ENCODE results near the gene CALCOCO1. TPM values are rescaled to one million over a fixed set of nuclear protein-coding genes. Genes with fewer than 3 reads are reported as not detected.
A peak's percentile ranks its signal among the peaks of the same experiment; 100 is the strongest.

The CALCOCO1 gene
- total RNA-seq, 1 experiment from 2014 or later = 16.8 TPM

DNA sequence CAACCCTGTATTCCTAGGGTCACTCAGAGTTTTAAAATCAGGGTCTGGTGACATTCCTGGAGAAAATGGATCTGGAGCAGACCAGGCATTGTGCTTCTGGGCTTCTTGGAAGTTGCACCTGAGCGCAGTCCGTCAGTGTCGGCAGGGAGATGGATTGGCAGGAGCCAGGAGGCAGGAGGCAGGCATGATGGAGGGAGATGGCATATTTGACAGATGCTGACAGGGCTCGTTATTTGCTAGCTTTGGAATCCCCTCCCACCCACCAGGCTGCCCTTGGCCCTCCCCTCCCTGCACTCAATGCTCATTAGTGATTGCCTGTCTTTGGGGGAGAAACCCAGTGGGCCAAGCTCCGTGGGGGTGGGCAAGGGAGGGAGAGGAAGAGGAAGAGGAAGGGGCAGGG lies 19.8 kb upstream of the CALCOCO1 start:
- no peaks in the 10 kb centered on the region for H3K36me3 ChIP-seq (ENCODE audit: insufficient read depth, low read length, poor library complexity, severe bottlenecking)
- peaks cover 16% of the 10 kb centered on the region for H3K4me1 ChIP-seq (ENCODE audit: insufficient read depth, low read length, poor library complexity, severe bottlenecking)
- H3K27ac ChIP-seq (ENCODE audit: low read depth, low read length, poor library complexity, severe bottlenecking) = no peak overlapping the region
- intact Hi-C loops (cut with micrococcal nuclease; ENCODE audit: unreplicated experiment) = loop anchor here (2.0 kb wide), 1 partner anchor 204 kb away; no protein-coding TSS in a partner anchor
- TF ChIP-seq, protein P1, sequence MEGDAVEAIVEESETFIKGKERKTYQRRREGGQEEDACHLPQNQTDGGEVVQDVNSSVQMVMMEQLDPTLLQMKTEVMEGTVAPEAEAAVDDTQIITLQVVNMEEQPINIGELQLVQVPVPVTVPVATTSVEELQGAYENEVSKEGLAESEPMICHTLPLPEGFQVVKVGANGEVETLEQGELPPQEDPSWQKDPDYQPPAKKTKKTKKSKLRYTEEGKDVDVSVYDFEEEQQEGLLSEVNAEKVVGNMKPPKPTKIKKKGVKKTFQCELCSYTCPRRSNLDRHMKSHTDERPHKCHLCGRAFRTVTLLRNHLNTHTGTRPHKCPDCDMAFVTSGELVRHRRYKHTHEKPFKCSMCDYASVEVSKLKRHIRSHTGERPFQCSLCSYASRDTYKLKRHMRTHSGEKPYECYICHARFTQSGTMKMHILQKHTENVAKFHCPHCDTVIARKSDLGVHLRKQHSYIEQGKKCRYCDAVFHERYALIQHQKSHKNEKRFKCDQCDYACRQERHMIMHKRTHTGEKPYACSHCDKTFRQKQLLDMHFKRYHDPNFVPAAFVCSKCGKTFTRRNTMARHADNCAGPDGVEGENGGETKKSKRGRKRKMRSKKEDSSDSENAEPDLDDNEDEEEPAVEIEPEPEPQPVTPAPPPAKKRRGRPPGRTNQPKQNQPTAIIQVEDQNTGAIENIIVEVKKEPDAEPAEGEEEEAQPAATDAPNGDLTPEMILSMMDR (conservative IDR thresholded peaks at IDR 0.05; ENCODE audit: low read depth, low read length) = no peak
- no peak for TF ChIP-seq EZH2 (IDR thresholded peaks at IDR 0.05; ENCODE audit: borderline replicate concordance, low read depth, low read length, poor library complexity, severe bottlenecking)
- ChIA-PET CTCF (interaction anchor here (1.5 to 5.2 kb wide), 5 partner anchors 10 to 54 kb away, joined by 3 to 25 read pairs (median 9); no protein-coding TSS in a partner anchor), POLR2A (ENCODE audit: low non-redundant PET) (no interaction called here)
- no peak for DNase-seq (ENCODE audit: low spot score)
- no peak overlapping the region for H3K4me3 ChIP-seq (ENCODE audit: low read depth, low read length, poor library complexity, severe bottlenecking)
- no peaks in the 10 kb centered on the region for H3K27me3 ChIP-seq (replicated peaks; ENCODE audit: insufficient read depth, low read depth, low read length, poor library complexity)
- H3K9me3 ChIP-seq (ENCODE audit: low read depth, low read length, poor library complexity, severe bottlenecking) = no peaks in the 10 kb centered on the region
- no TSS peak for BruUV-seq (replicated peaks)

DNA sequence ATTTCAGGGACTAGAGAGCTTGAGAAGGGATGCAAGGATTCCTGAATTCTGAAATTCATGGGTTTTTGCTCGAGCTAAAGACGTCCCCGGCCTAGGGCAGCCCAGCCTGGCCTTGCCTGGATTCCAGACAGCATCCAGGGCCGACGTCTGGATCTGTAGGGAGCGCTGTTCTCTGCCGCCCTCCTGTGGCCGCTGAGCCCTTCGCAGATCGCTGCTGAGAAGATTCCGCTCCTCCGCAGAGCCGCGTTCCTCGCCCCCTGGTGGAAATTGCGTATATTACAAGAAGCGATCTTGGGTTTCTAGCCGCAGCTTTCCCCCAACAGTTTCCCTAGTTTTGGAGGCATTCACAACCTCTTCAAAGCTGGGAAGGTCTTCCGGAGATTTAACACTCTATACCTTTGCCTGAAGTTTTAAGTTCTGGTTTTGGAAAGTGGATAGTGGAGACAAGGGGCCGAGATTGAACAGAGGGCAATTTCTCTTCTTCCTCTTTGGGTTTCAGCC lies 19.4 kb upstream of the CALCOCO1 start:
- H3K36me3 ChIP-seq (ENCODE audit: insufficient read depth, low read length, poor library complexity, severe bottlenecking) = no peaks in the 10 kb centered on the region
- BruUV-seq (replicated peaks) = no TSS peak
- DNase-seq (ENCODE audit: low spot score) = peak; percentile 94
- H3K4me1 ChIP-seq (ENCODE audit: insufficient read depth, low read length, poor library complexity, severe bottlenecking) = peaks cover 11% of the 10 kb centered on the region
- H3K27me3 ChIP-seq (replicated peaks; ENCODE audit: insufficient read depth, low read depth, low read length, poor library complexity) = no peaks in the 10 kb centered on the region
- intact Hi-C loops (cut with micrococcal nuclease; ENCODE audit: unreplicated experiment) = loop anchor here (1.0 to 2.0 kb wide), 2 partner anchors 45 to 204 kb away; no protein-coding TSS in a partner anchor
- TF ChIP-seq, protein P1 (conservative IDR thresholded peaks at IDR 0.05; ENCODE audit: low read depth, low read length) = peak; percentile 100
- TF ChIP-seq EZH2 (IDR thresholded peaks at IDR 0.05; ENCODE audit: borderline replicate concordance, low read depth, low read length, poor library complexity, severe bottlenecking) = no peak
- H3K9me3 ChIP-seq (ENCODE audit: low read depth, low read length, poor library complexity, severe bottlenecking) = no peaks in the 10 kb centered on the region
- POLR2A ChIA-PET (ENCODE audit: low non-redundant PET) = no interaction called here
- no peak overlapping the region for H3K27ac ChIP-seq (ENCODE audit: low read depth, low read length, poor library complexity, severe bottlenecking)
- CTCF ChIA-PET = interaction anchor here (0.5 to 5.2 kb wide), 9 partner anchors 9 to 593 kb away, joined by 3 to 25 read pairs (median 5); no protein-coding TSS in a partner anchor
- no peak overlapping the region for H3K4me3 ChIP-seq (ENCODE audit: low read depth, low read length, poor library complexity, severe bottlenecking)

DNA sequence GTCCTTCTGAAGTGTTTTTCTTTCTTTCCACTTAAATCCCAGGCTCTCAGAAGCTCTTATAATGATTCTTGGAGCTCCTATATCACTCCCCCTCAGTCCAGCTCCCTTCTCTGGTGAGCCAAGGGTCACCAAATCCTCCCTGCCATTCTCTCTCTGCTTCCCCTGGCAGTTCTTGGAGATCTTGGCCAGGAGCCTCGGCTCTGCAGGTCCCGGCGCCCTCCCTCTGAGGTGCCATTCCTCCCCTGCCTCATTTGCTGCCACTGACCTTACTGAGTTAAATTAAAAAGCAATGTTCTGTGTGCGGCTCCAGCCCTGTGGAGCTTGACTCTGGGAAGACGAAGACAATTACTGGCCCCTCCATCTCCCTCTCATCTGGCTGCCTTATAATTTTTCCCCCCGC lies 17.5 kb upstream of the CALCOCO1 start:
- no peaks in the 10 kb centered on the region for H3K36me3 ChIP-seq (ENCODE audit: insufficient read depth, low read length, poor library complexity, severe bottlenecking)
- no TSS peak for BruUV-seq (replicated peaks)
- no peaks in the 10 kb centered on the region for H3K4me1 ChIP-seq (ENCODE audit: insufficient read depth, low read length, poor library complexity, severe bottlenecking)
- no peak overlapping the region for H3K27ac ChIP-seq (ENCODE audit: low read depth, low read length, poor library complexity, severe bottlenecking)
- TF ChIP-seq, protein P1 (conservative IDR thresholded peaks at IDR 0.05; ENCODE audit: low read depth, low read length) = no peak
- no peak for TF ChIP-seq EZH2 (IDR thresholded peaks at IDR 0.05; ENCODE audit: borderline replicate concordance, low read depth, low read length, poor library complexity, severe bottlenecking)
- H3K9me3 ChIP-seq (ENCODE audit: low read depth, low read length, poor library complexity, severe bottlenecking) = no peaks in the 10 kb centered on the region
- ChIA-PET POLR2A (ENCODE audit: low non-redundant PET) (no interaction called here), CTCF (interaction anchor here (0.6 to 5.2 kb wide), 5 partner anchors 9 to 626 kb away, joined by 3 to 32 read pairs (median 4); no protein-coding TSS in a partner anchor)
- DNase-seq (ENCODE audit: low spot score) = no peak
- H3K27me3 ChIP-seq (replicated peaks; ENCODE audit: insufficient read depth, low read depth, low read length, poor library complexity) = no peaks in the 10 kb centered on the region
- intact Hi-C loops (cut with micrococcal nuclease; ENCODE audit: unreplicated experiment) = no loop called here
- no peak overlapping the region for H3K4me3 ChIP-seq (ENCODE audit: low read depth, low read length, poor library complexity, severe bottlenecking)
